GM21528 (cell line): ENCODE results near the gene COL11A1.
"Not testable (repeated sequence)": the region's sequence is repeated elsewhere in the genome, so short reads cannot be mapped to it uniquely, and the experiment has no call there.

Experiments used
- ATAC-seq: cut with Tn5 transposase; IDR thresholded peaks from one replicate; pipeline ENCODE4 v1.9.1; 2021; ENCODE audit warnings: mild to moderate bottlenecking, moderate library complexity; ENCODE audit not compliant: unreplicated experiment, low FRiP score

Gene COL11A1

DNA sequence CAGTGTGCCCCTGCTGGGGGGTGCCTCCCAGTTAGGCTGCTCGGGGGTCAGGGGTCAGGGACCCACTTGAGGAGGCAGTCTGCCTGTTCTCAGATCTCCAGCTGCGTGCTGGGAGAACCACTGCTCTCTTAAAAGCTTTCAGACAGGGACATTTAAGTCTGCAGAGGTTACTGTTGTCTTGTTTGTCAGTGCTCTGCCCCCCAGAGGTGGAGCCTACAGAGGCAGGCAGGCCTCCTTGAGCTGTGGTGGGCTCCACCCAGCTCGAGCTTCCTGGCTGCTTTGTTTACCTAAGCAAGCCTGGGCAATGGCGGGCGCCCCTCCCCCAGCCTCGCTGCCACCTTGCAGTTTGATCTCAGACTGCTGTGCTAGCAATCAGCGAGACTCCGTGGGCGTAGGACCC, 175.0 kb downstream of the COL11A1 start:
- ATAC-seq, result not testable (repeated sequence)

DNA sequence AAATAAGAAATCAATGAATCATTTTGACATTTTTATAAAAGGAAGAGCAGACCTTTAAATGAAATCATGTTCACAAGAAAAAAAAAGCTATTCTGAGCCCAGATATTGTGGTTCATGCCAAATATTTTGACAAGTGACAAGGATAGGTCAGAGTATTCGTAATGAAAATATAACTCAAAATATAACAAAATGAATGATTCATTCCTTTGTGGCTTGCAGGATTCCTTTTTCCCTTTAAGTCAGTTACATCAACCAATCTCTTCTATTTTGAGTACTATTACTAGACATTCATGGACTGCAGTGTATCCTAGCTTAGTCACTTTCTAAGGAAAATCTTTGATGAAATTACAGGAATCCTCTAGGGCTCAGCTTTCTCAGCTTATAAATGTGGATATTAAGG, 188.7 kb downstream of the COL11A1 start:
- no peak for ATAC-seq

DNA sequence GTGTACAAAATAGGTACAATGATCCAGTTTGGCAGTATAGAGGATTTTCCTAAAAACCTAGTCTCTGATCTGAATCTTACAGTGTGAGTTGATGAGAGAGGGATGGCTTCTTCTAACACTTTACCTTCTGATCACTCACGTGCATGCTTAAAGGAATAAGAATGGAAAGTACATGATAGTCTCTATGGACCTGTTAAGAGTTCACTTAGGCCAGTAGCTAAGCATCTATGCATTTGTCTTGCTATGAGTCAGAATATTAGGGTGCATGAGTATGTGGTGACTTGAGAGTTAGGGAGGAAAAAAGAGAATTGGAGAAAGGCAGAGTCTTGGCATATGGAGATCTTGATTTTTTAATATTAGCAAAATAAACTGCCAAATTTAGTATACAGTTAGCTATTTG, 206.3 kb downstream of the COL11A1 start:
- ATAC-seq, result no peak

GRCh38 chr1:102899935-102900334, 208.4 kb downstream of the COL11A1 start:
- ATAC-seq, result no peak

DNA sequence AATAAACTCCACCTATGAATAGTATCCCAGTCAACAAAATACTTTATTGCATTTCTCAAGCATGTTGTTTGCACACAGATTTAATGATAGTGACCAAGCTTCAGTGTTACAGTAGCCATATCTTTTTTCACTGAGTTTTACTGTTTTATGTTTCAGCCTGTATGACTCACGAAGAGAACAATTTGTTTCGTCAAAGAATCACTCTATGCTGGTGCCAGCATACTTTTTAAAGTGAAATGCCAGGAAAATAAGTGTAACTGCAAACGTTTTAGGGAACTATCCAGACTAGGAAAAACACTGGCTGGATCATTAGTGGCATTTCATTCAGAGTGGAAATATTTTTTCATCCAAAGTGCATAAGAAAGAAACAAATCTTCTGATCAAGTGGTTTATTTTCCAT, 210.8 kb downstream of the COL11A1 start:
- ATAC-seq, result no peak

DNA sequence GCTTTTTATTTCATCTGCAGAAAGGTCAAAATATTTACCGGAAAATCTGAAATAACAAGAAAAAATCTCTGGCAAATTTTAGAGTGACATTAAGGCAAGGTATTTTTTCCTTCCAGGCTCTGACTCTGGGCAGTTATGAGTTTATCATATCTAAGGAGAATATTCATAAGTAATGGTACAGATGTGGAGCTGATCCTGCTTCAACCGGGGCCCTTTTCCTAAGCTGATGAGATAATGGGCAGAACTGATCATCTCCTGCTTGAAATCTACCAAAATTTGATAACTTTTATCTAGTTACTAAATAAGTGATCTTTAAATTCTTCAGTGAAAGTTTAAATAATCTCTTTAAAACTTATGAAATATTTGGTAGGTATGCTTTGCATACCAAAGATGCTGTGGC, 211.6 kb downstream of the COL11A1 start:
- ATAC-seq, result no peak

GRCh38 chr1:102896286-102896685, 212.0 kb downstream of the COL11A1 start:
- ATAC-seq, result no peak

GRCh38 chr1:102891868-102892625, 216.3 kb downstream of the COL11A1 start:
- no peak for ATAC-seq

DNA sequence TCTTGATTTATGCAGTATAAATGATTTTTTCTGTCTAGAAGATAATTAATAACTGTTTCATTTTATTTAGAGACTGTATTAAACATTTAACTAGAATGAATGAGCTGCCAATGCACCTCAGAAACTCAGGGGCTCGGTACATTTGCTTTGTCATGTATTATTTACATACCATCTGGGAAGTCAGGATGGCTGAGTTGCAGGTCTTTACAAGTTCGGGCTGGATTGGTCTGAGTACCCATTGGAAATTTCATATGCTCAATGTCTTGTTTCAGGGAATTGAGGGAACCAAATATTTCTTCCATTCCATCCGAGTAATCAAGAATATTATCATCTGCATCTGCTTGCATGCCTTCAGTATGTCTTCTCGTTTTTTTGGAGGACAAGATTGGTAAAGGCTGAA, 221.7 kb downstream of the COL11A1 start:
- ATAC-seq, result no peak

- no peak for ATAC-seq
These were observed 224.1 kb downstream of the COL11A1 start for GRCh38 chr1:102884238-102884637.

DNA sequence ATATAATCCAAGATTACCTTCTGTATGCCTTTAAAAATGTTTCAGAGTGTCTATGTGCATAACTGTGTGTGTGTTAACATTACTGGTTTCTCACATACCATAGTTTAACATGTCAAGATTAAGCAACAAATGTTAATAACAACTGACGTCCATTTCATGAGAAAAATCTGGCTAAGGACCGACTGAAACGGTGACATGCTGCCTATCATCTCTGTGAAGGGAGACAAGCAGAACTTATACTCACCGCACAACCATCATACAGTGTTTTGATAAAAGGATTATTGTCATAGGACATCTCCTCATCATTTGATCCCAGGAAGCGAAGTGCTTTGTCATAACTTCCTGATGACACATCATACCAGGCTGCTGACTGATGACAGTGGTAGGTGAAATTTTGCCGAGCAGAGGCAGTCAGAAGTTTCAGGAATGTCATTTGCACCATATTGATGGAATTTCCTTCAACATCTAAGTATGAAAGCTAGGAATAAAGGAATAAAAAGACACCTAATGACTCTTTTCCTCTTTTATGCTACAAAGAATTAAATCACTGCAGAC, 228.8 kb downstream of the COL11A1 start:
- no peak for ATAC-seq

- no peak for ATAC-seq
These were observed 232.6 kb downstream of the COL11A1 start for GRCh38 chr1:102875756-102876155.

DNA sequence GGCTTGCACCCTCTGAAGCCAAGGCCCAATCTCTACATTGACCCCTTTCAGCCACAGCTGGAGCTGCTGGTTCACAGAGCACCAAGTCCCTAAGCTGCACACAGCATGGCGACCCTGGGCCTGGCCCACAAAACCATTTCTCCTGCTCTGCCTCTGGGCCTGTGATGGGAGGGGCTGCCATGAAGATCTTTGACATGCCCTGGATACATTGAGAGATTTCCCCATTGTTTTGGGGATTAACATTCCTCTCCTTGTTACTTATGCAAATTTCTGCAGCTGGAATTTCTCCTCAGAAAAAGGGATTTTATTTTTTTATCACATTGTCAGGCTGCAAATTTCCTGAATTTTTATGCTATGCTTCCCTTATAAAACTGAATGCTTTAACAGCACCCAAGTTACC, 235.8 kb downstream of the COL11A1 start:
- ATAC-seq, result no peak

DNA sequence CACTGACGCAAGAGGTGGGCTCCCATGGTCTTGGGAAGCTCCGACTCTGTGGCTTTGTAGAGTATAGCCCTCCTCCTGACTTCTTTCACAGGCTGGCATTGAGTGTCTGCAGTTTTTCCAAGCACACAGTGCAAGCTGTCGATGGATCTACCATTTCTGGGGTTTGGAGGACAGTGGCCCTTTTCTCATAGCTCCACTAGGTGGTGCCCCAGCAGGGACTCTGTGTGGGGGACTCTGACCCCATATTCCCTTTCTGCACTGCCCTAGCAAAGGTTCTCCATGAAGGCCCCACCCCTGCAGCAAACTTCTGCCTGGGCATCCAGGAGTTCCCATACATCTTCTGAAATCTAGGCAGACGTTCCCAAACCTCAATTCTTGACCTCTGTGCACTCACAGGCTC, 236.2 kb downstream of the COL11A1 start:
- ATAC-seq, result no peak

- ATAC-seq, result no peak
These were observed 244.6 kb downstream of the COL11A1 start for GRCh38 chr1:102863704-102864103.

DNA sequence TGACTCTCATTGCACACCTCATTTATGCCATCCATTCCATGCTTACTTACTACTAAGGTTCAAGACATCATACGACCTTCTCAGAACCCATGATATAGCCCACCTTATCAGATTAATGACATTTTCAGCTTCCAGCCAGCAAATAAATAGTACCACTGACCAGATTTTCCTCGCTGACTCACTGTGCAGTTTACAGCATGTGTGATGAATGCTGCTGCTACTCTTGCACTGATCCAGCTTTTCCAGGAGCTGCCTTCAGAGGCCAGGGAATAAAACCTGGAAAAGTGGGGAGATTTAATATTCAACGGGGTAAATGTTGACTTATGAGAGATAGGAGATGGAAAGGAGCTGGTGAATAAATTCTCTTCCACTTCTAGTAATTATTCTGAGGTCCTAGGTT, 247.1 kb downstream of the COL11A1 start:
- ATAC-seq, result no peak

GRCh38 chr1:102858695-102859094, 249.6 kb downstream of the COL11A1 start:
- no peak for ATAC-seq

- no peak for ATAC-seq
These were observed 251.1 kb downstream of the COL11A1 start for GRCh38 chr1:102857251-102857650.

GRCh38 chr1:102853701-102854187, 254.6 kb downstream of the COL11A1 start:
- no peak for ATAC-seq

DNA sequence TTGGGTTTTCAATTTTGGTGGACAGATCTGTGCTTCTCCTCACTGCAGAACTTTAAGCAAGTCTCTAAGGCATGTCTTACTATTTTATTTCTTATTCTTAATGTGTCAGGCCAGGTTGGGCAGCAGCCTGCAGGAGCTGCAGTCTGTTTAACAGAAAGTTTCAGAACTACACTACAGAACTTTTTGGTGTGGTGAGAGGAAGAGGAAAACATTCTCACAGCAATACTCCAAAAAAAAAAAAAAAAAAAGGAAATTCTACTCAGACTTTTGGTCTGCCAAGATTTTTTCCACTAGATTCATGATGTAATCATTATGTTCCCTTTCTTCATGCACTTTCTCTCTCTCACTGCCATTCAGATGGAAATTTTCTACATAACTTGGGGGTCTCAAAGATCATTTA, 255.2 kb downstream of the COL11A1 start:
- no peak for ATAC-seq

- ATAC-seq, result no peak
These were observed 255.7 kb downstream of the COL11A1 start for GRCh38 chr1:102852613-102853012.

- ATAC-seq, result no peak
These were observed 256.7 kb downstream of the COL11A1 start for GRCh38 chr1:102851616-102852015.
